GM10248 (cell line): ENCODE measurements around the gene DEK.
A peak's percentile ranks its signal among the peaks of the same experiment; 100 is the strongest.

Experiments
- CTCF ChIA-PET: fragments of 300-600 bp; sonication (Branson Sonifier 250); formaldehyde crosslinking; extraction: SDS; loops from one replicate; lab custom pipeline; 2021; ENCODE audit warnings: antibody characterized with exemption; lab: Yijun Ruan, JAX
- POLR2A ChIA-PET: fragments of 350-650 bp; sonication (Branson Sonifier 250); formaldehyde crosslinking; extraction: SDS; loops from one replicate; lab custom pipeline; 2020; ENCODE audit warnings: antibody characterized with exemption; lab: Yijun Ruan, JAX
- DNase-seq: peaks from one replicate; pipeline ENCODE4 v3.0.0; 2012; ENCODE audit errors: extremely low spot score
- CTCF ChIP-seq: IDR thresholded peaks from 2 replicates; pipeline ENCODE4 v1.5.1; 2012; ENCODE audit warnings: mild to moderate bottlenecking, low read depth; ENCODE audit errors: extremely low read depth, missing control alignments, control extremely low read depth

The DEK gene

GRCh38 chr6:18279422-18279821 is 15.1 kb upstream of the DEK start:
- ChIA-PET POLR2A (no interaction called here), CTCF (interaction anchor here (1.0 kb wide), 1 partner anchor 228 kb away, joined by 3 read pairs; no protein-coding TSS in a partner anchor)
- no peak for DNase-seq
- no peak for TF ChIP-seq CTCF

GRCh38 chr6:18277237-18278006 is 13.1 kb upstream of the DEK start:
- no peak for DNase-seq
- CTCF ChIA-PET = interaction anchor here (1.3 kb wide), 1 partner anchor 9 kb away, joined by 3 read pairs; no protein-coding TSS in a partner anchor
- POLR2A ChIA-PET = no interaction called here
- no peak for TF ChIP-seq CTCF

GRCh38 chr6:18276610-18277236 is 12.4 kb upstream of the DEK start:
- no peak for TF ChIP-seq CTCF
- no peak for DNase-seq
- POLR2A ChIA-PET = no interaction called here
- CTCF ChIA-PET = no interaction called here

- no peak for DNase-seq
- CTCF ChIA-PET = interaction anchor here (1.6 kb wide), 1 partner anchor 11 kb away, joined by 5 read pairs; no protein-coding TSS in a partner anchor
- POLR2A ChIA-PET = no interaction called here
- no peak for TF ChIP-seq CTCF
These were observed 5.9 kb upstream of the DEK start for GRCh38 chr6:18270216-18270615.

GRCh38 chr6:18269717-18270116 is 5.4 kb upstream of the DEK start:
- ChIA-PET CTCF (interaction anchor here (1.6 kb wide), 1 partner anchor 12 kb away, joined by 5 read pairs; no protein-coding TSS in a partner anchor), POLR2A (no interaction called here)
- no peak for DNase-seq
- TF ChIP-seq CTCF = no peak

GRCh38 chr6:18269253-18269652 is 4.9 kb upstream of the DEK start:
- no peak for TF ChIP-seq CTCF
- CTCF ChIA-PET = interaction anchor here (1.6 kb wide), 1 partner anchor 12 kb away, joined by 5 read pairs; no protein-coding TSS in a partner anchor
- DNase-seq = peak; percentile 33
- POLR2A ChIA-PET = no interaction called here
